Ammon's horn (tissue), 1 donor: Measurements from ENCODE around the gene SOX21.

Experiments used
- DNase-seq: peaks from one replicate; pipeline ENCODE4 v3.0.0-alpha.2; 2016; ENCODE audit warnings: low spot score

SOX21 gene

GRCh38 chr13:94709001-94709834 lies 3.1 kb downstream of the SOX21 start:
- DNase-seq, result no peak

- peak; percentile 70 for DNase-seq
These were observed 4.1 kb downstream of the SOX21 start for GRCh38 chr13:94708031-94708859.

- DNase-seq, result peak; percentile 41
These were observed 4.8 kb downstream of the SOX21 start for GRCh38 chr13:94707400-94708021.

- DNase-seq, result peak; percentile 89
These were observed 5.4 kb downstream of the SOX21 start for GRCh38 chr13:94706843-94707399.

- no peak for DNase-seq
These were observed 6.1 kb downstream of the SOX21 start for GRCh38 chr13:94706101-94706842.

GRCh38 chr13:94705081-94706030 lies 7.0 kb downstream of the SOX21 start:
- no peak for DNase-seq

- DNase-seq, result no peak
These were observed 7.8 kb downstream of the SOX21 start for GRCh38 chr13:94704377-94705080.

- no peak for DNase-seq
These were observed 8.5 kb downstream of the SOX21 start for GRCh38 chr13:94703721-94704314.

- no peak for DNase-seq
These were observed 9.1 kb downstream of the SOX21 start for GRCh38 chr13:94703271-94703670.

GRCh38 chr13:94702181-94703041 lies 9.9 kb downstream of the SOX21 start:
- no peak for DNase-seq

GRCh38 chr13:94701313-94702180 lies 10.8 kb downstream of the SOX21 start:
- DNase-seq, result no peak

- DNase-seq, result no peak
These were observed 11.8 kb downstream of the SOX21 start for GRCh38 chr13:94700536-94700935.

GRCh38 chr13:94700051-94700535 lies 12.3 kb downstream of the SOX21 start:
- no peak for DNase-seq

GRCh38 chr13:94696171-94696570 lies 16.2 kb downstream of the SOX21 start:
- no peak for DNase-seq

- DNase-seq, result no peak
These were observed 20.3 kb downstream of the SOX21 start for GRCh38 chr13:94692030-94692429.

- DNase-seq, result no peak
These were observed 28.9 kb downstream of the SOX21 start for GRCh38 chr13:94683409-94683808.

- DNase-seq, result no peak
These were observed 30.1 kb downstream of the SOX21 start for GRCh38 chr13:94682229-94682628.
